Fibroblast of pulmonary artery (primary cell): ENCODE results near the gene NIN.

ENCODE experiments used
- DNase-seq: peaks from one replicate; pipeline ENCODE4 v3.0.0-alpha.2; 2010; ENCODE audit warnings: low read depth
- H3K4me3 ChIP-seq: replicated peaks from 2 replicates; pipeline ENCODE4 v1.5.1; 2011; ENCODE audit warnings: low read depth, mild to moderate bottlenecking, control low read depth, low read length, moderate library complexity
- TF ChIP-seq, protein P1 (sequence below): IDR thresholded peaks from 2 replicates; pipeline ENCODE4 v1.5.1; 2011; ENCODE audit warnings: mild to moderate bottlenecking, control low read depth, low read length, inconsistent platforms; ENCODE audit errors: missing control alignments

The NIN gene

DNA sequence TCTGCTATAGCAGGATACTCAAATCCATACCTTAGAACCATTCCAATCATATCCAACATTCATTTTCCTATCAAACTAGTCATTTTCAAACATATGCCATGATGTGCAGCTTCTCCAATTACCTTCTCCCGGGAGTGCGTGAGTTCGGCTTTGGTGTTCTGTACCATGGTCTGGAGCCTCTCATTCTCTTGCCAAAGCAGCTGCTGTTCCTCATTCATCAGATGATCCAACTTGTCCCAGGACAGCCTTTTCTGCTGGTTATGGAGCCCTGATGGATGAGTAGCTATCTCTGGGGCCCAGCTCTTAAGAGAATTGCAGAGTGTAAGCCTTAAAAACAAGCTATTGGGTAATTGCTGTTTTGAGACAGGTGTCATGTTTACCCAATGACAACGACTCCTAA, 91.8 kb downstream of the NIN start:
- H3K4me3 ChIP-seq = no peak overlapping the region
- no peak for DNase-seq
- TF ChIP-seq, protein P1, sequence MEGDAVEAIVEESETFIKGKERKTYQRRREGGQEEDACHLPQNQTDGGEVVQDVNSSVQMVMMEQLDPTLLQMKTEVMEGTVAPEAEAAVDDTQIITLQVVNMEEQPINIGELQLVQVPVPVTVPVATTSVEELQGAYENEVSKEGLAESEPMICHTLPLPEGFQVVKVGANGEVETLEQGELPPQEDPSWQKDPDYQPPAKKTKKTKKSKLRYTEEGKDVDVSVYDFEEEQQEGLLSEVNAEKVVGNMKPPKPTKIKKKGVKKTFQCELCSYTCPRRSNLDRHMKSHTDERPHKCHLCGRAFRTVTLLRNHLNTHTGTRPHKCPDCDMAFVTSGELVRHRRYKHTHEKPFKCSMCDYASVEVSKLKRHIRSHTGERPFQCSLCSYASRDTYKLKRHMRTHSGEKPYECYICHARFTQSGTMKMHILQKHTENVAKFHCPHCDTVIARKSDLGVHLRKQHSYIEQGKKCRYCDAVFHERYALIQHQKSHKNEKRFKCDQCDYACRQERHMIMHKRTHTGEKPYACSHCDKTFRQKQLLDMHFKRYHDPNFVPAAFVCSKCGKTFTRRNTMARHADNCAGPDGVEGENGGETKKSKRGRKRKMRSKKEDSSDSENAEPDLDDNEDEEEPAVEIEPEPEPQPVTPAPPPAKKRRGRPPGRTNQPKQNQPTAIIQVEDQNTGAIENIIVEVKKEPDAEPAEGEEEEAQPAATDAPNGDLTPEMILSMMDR = no peak

DNA sequence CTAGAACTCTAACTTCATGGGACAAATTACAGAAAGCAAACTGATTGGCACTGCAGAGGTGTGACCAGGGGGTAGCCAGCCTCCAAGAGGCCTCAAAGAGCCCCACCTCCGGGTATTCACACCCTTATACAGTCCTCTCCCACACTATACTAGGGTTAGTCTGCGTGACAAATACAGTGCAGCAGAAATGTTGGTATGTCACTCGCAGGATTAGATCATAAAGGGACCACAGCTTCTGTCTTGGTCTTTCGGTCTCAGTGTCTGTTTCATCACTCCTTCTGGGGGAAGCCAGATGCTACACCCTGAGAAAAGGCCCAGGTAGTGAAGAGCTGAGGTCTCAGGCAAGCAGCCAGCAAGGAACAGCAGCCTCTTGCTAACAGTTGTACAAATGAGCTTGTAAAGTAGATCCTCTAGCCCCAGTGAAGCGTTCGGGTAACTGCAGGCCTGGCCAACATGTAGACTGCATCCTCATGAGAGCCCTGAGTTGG, 94.0 kb downstream of the NIN start:
- H3K4me3 ChIP-seq = no peak overlapping the region
- TF ChIP-seq, protein P1 = no peak
- no peak for DNase-seq

DNA sequence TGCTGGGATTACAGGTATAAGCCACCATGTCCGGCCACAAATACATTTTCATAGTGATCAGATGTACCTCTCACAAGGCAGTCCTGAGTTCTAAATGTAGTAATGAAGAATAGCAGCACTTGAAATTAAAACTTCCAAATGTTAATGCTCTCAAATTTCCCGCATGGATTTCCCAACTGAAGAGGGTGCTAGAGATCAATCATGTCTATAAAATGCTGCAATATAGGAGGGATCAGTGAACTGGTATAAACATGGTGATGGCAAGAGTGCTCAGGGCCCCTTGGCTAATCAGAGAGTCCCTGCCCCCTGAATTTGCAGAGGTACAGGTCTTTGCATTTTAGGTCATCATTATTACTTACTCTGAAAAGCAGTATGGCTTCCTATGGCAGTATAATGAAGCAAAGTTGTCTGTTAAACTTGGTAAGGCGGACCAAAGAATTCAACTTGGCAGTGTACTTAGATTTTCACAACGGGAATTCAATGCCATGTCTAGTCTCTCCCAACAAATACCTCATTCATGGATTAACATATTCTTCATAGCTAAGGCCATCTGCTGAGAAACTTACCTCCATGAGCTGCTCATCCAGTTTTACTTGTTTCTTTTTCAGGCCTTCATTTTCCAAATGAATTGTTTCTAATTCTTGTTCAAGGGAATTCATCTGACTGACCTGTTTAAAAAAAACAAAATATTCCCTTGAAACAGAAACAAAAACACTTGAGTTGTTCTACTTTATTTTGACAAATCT, 95.8 kb downstream of the NIN start:
- H3K4me3 ChIP-seq = no peak overlapping the region
- TF ChIP-seq, protein P1 = no peak
- no peak for DNase-seq

DNA sequence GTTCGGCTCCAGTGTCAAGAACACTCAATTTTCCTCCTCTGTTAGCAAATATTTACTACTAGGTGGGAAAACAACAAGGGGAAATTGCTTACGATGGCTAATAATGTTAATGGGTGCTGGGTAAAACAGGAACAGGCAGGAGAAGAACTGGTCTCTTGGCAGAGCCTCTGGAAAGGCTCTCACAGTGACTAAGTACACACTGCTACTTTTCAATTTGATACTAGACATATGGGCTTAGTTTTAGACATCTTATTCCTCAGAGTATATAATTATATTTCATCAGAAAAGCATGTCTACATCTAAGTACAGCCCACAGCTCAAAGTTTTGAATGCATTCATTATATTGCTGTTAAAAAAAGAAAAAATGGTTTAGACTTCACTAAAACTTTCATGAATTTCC, 97.5 kb downstream of the NIN start:
- H3K4me3 ChIP-seq = no peak overlapping the region
- DNase-seq = no peak
- TF ChIP-seq, protein P1 = no peak

DNA sequence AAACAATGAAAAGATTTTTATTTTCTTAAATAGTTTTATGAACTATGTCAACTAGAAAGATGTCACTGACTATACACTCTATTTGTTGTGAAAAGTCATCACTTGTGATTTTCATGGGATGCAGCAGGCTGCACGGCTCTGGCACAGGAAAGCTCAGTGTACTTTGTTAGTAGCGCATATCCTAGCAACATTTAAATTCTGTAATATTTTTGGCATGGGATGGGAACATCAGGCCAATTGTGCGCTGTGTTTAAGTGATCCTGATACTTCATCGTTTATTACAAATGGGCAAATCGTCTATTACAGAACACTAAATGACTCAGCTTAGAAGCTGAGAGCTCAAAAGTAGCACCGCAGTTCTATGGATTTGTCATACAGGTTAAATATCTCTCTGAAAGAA, 102.1 kb downstream of the NIN start:
- DNase-seq = no peak
- no peak overlapping the region for H3K4me3 ChIP-seq
- TF ChIP-seq, protein P1 = no peak

DNA sequence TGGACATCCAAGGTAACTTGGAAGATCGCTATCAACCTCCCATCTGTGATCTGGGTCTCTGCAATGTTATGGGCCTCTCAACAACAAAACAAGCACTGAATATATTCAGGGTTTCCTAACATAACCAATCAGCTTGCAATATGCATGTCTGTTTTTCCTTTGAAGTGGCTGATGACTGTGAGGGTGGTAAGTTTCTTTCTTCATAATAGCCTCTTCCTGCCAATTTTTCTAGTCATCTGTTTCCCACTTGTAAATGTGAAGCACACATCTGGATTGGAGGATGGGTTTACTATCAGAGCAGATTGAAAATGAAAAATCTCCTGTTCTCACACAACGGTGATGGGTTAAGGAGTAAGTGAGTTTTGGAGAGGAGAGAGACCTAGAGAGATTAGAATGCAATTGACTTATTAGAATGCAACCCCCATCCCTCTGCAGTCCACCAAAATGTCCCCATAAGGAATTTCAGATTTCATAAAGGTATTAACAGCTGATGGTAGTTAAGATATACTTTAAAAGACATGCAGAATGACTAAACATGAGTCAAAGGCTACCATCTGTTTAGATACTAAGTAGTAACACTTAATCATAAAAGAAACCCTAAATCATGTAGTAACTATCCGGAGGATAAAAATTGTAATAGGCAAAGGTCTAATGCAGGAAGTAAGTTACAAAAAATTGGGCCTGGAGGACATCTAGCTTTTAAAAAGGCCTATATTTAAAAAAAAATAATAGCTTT, 104.4 kb downstream of the NIN start:
- H3K4me3 ChIP-seq = no peak overlapping the region
- peak; percentile 42 for DNase-seq
- TF ChIP-seq, protein P1 = no peak

DNA sequence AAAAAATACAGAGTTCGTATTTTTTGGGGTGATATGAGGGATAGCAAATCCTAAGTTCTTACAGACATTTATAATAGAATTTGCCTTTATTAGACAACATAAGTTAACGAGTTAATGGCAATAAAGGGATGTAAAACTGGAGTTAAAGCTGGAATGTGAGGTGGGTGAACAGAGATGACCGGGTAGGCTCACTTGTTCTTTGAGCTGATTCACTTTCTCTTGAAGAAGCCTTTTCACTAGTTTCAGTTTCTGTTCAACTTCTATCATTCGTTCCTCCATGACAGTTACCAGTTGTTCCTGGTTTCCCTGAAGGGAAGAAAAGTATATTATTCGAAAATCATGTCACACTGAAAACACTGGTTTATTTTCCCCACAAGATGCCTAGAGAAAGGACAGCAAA, 105.2 kb downstream of the NIN start:
- no peak overlapping the region for H3K4me3 ChIP-seq
- DNase-seq = no peak

More for the DNA sequence above, 105.2 kb downstream of the NIN start:
- TF ChIP-seq, protein P1 = no peak
